CD4-positive, alpha-beta T cell (primary cell): ENCODE results near the gene MT1G. TPM values are rescaled to one million over a fixed set of nuclear protein-coding genes. Genes with fewer than 3 reads are reported as not detected.

Experiments used
- ATAC-seq: fragments of 200-7000 bp; cut with Tn5 transposase; one replicate; pipeline ENCODE4 v1.10.0; 2022; ENCODE audit warnings: mild to moderate bottlenecking; ENCODE audit not compliant: poor library complexity
- CTCF ChIA-PET: fragments of 350-600 bp; sonication (Branson Sonifier 250); formaldehyde crosslinking; loops from one replicate; lab custom pipeline; 2021; ENCODE audit warnings: antibody characterized with exemption, inconsistent platforms; lab: Charles Lee
- POLR2A ChIA-PET: fragments of 350-600 bp; sonication (Branson Sonifier 250); formaldehyde crosslinking; loops from one replicate; lab custom pipeline; 2021; ENCODE audit warnings: antibody characterized with exemption, inconsistent platforms; lab: Charles Lee
- DNase-seq, 14 experiments: peaks; one replicate each; pipeline ENCODE4 v3.0.0-alpha.2; 2013 to 2020; ENCODE audit warnings: mixed read lengths in 2 of 14
- H3K27ac ChIP-seq, 2 donors: one replicate each; pipeline versions ENCODE4 v1.5.1 to v1.7.0; 2013; ENCODE audit warnings: low read length in 2 of 2, low read depth in 1 of 2, mild to moderate bottlenecking in 1 of 2
- H3K27me3 ChIP-seq, 2 experiments: 1 replicate in 1 of 2; 2 replicates in 1 of 2; pipeline versions ENCODE4 v1.6.1 to v1.7.0; 2013; ENCODE audit warnings: low read length in 2 of 2, control low read depth in 1 of 2, mild to moderate bottlenecking in 1 of 2, moderate library complexity in 1 of 2; ENCODE audit not compliant: insufficient read depth in 2 of 2, control insufficient read depth in 1 of 2
- H3K36me3 ChIP-seq: one replicate; pipeline ENCODE4 v1.6.1; 2013; ENCODE audit warnings: low read length, control low read depth; ENCODE audit not compliant: insufficient read depth
- H3K4me1 ChIP-seq: one replicate; pipeline ENCODE4 v1.6.1; 2013; ENCODE audit warnings: low read length, control low read depth; ENCODE audit not compliant: insufficient read depth
- H3K4me3 ChIP-seq: one replicate; pipeline ENCODE4 v1.5.1; 2013; ENCODE audit warnings: mild to moderate bottlenecking, low read length, moderate library complexity
- H3K9me3 ChIP-seq, 2 experiments: 1 replicate in 1 of 2; 2 replicates in 1 of 2; pipeline versions ENCODE4 v1.6.1 to v1.7.0; 2013; ENCODE audit warnings: low read length in 2 of 2, mild to moderate bottlenecking in 2 of 2, control low read depth in 1 of 2, moderate library complexity in 1 of 2; ENCODE audit not compliant: control insufficient read depth in 1 of 2, insufficient read depth in 1 of 2
- H3K27ac Mint-ChIP-seq: one replicate; pipeline ENCODE4 v1.8.0; 2020; ENCODE audit warnings: mixed read lengths
- H3K27me3 Mint-ChIP-seq: one replicate; pipeline ENCODE4 v1.8.0; 2021; ENCODE audit warnings: mixed read lengths
- H3K36me3 Mint-ChIP-seq: one replicate; pipeline ENCODE4 v1.8.0; 2021; ENCODE audit warnings: low read depth, mixed read lengths
- H3K4me1 Mint-ChIP-seq: one replicate; pipeline ENCODE4 v1.8.0; 2021; ENCODE audit warnings: low read depth, mixed read lengths
- H3K4me3 Mint-ChIP-seq: one replicate; pipeline ENCODE4 v1.8.0; 2020; ENCODE audit warnings: mild to moderate bottlenecking, mixed read lengths
- H3K9me3 Mint-ChIP-seq: one replicate; pipeline ENCODE4 v1.8.0; 2020; ENCODE audit warnings: mixed read lengths
- CTCF ChIP-seq: fragments of 200-600 bp; IDR thresholded peaks from one replicate; pipeline ENCODE4 v1.8.0; 2022; ENCODE audit warnings: antibody characterized with exemption, mild to moderate bottlenecking
- intact Hi-C, 2 experiments: fragments of 100-400 bp; cut with DNase I in 1 of 2; cut with micrococcal nuclease in 1 of 2; formaldehyde crosslinking; loops; one replicate each; pipeline versions ENCODE4 v1.15.1 to v1.9.0; 2023 to 2025; cut with DNase I, micrococcal nuclease
- total RNA-seq, 174 experiments: library from RNA in 2 of 174; stranded (reverse) in 2 of 174; gene quantifications; one replicate each; pipeline ENCODE4 v1.2.3 and lab custom pipeline; 2021 to 2026

The MT1G gene
- total RNA-seq, 2 experiments from 2014 or later = not detected

GRCh38 chr16:56700195-56700594 lies 32.3 kb upstream of the MT1G start:
- peaks cover 9% of the 10 kb centered on the region for H3K4me1 Mint-ChIP-seq
- Histone ChIP-seq H3K4me3 (no peak overlapping the region), H3K4me1 (peaks cover 3% of the 10 kb centered on the region), H3K9me3 (peaks cover 4 to 15% of the 10 kb centered on the region in 2 experiments), H3K36me3 (no peaks in the 10 kb centered on the region), H3K27ac (no peak overlapping the region), H3K27me3 (no peaks in the 10 kb centered on the region)
- POLR2A ChIA-PET = interaction anchor here (2.3 kb wide), 1 partner anchor 24 kb away, joined by 10 read pairs; no protein-coding TSS in a partner anchor
- H3K27me3 Mint-ChIP-seq = no peaks in the 10 kb centered on the region
- CTCF ChIA-PET = no interaction called here
- intact Hi-C loops = loop anchor here (2.0 to 10.0 kb wide), 6 partner anchors 17 to 988 kb away; partner anchors contain the start of genes AMFR (in 1 of the 2) and MT1X (in 1 of the 2)
- TF ChIP-seq CTCF = no peak
- H3K4me3 Mint-ChIP-seq = no peak overlapping the region
- no peaks in the 10 kb centered on the region for H3K36me3 Mint-ChIP-seq
- no peaks in the 10 kb centered on the region for H3K9me3 Mint-ChIP-seq
- ATAC-seq (no peak), DNase-seq (no peak)
- no peak overlapping the region for H3K27ac Mint-ChIP-seq

- ChIA-PET POLR2A (no interaction called here), CTCF (no interaction called here)
- no peaks in the 10 kb centered on the region for H3K27me3 ChIP-seq
- peaks cover 9% of the 10 kb centered on the region for H3K4me1 Mint-ChIP-seq
- DNase-seq (no peak), ATAC-seq (no peak)
- no peaks in the 10 kb centered on the region for H3K36me3 Mint-ChIP-seq
- peaks cover 4 to 17% of the 10 kb centered on the region in 2 experiments for H3K9me3 ChIP-seq
- no peaks in the 10 kb centered on the region for H3K36me3 ChIP-seq
- no peaks in the 10 kb centered on the region for H3K9me3 Mint-ChIP-seq
- no peak for TF ChIP-seq CTCF
- no peak overlapping the region for H3K27ac Mint-ChIP-seq
- intact Hi-C loops = no loop called here
- no peak overlapping the region for H3K4me3 ChIP-seq
- peaks cover 3% of the 10 kb centered on the region for H3K4me1 ChIP-seq
- H3K27ac ChIP-seq = no peak overlapping the region
- H3K27me3 Mint-ChIP-seq = no peaks in the 10 kb centered on the region
- no peak overlapping the region for H3K4me3 Mint-ChIP-seq
Observed at GRCh38 chr16:56697456-56698155, 29.7 kb upstream of the MT1G start.

- ChIA-PET CTCF (no interaction called here), POLR2A (no interaction called here)
- TF ChIP-seq CTCF = no peak
- no peaks in the 10 kb centered on the region for H3K9me3 Mint-ChIP-seq
- no peaks in the 10 kb centered on the region for H3K36me3 ChIP-seq
- H3K4me1 Mint-ChIP-seq = no peaks in the 10 kb centered on the region
- ATAC-seq (no peak), DNase-seq (no peak)
- intact Hi-C loops = no loop called here
- peaks cover 4 to 21% of the 10 kb centered on the region in 2 experiments for H3K9me3 ChIP-seq
- H3K27ac Mint-ChIP-seq = no peak overlapping the region
- no peak overlapping the region for H3K4me3 Mint-ChIP-seq
- H3K27ac ChIP-seq = no peak overlapping the region
- no peak overlapping the region for H3K4me3 ChIP-seq
- no peaks in the 10 kb centered on the region for H3K36me3 Mint-ChIP-seq
- H3K27me3 Mint-ChIP-seq = no peaks in the 10 kb centered on the region
- no peaks in the 10 kb centered on the region for H3K4me1 ChIP-seq
- H3K27me3 ChIP-seq = no peaks in the 10 kb centered on the region
Observed at GRCh38 chr16:56695246-56695645, 27.4 kb upstream of the MT1G start.
